WERI-Rb-1 (cell line): Measurements from ENCODE around the gene C1QTNF12.

Source experiments
- DNase-seq: peaks from one replicate; pipeline ENCODE4 v3.0.0-alpha.2; 2020
- H3K27ac ChIP-seq: fragments of 250-450 bp; sonication (Bioruptor Pico); 2 replicates; pipeline ENCODE4 v1.5.1; 2020; ENCODE audit warnings: mild to moderate bottlenecking, moderate library complexity
- H3K27me3 ChIP-seq: fragments of 250-450 bp; sonication (Bioruptor Pico); 2 replicates; pipeline ENCODE4 v1.5.1; 2021; ENCODE audit warnings: mild to moderate bottlenecking, low read depth, moderate library complexity; ENCODE audit not compliant: insufficient read depth, severe bottlenecking
- H3K36me3 ChIP-seq: fragments of 250-450 bp; sonication (Bioruptor Pico); 2 replicates; pipeline ENCODE4 v1.5.1; 2020; ENCODE audit warnings: mild to moderate bottlenecking, moderate library complexity
- H3K4me3 ChIP-seq: 2 replicates; pipeline ENCODE4 v1.5.1; 2011; ENCODE audit warnings: low read depth, mild to moderate bottlenecking, control low read depth, low read length
- H3K9me3 ChIP-seq: fragments of 250-450 bp; sonication (Bioruptor Pico); 2 replicates; pipeline ENCODE4 v1.5.1; 2021; ENCODE audit warnings: mild to moderate bottlenecking, moderate library complexity; ENCODE audit not compliant: severe bottlenecking
- CTCF ChIP-seq: IDR thresholded peaks from 2 replicates; pipeline ENCODE4 v1.5.1; 2011; ENCODE audit warnings: low read depth, mild to moderate bottlenecking, control low read depth, inconsistent platforms, low read length

C1QTNF12 gene

GRCh38 chr1:1242461-1243265, 3.9 kb downstream of the C1QTNF12 start:
- Histone ChIP-seq H3K9me3 (no peaks in the 10 kb centered on the region), H3K27ac (no peak overlapping the region), H3K4me3 (no peak overlapping the region), H3K36me3 (no peaks in the 10 kb centered on the region), H3K27me3 (no peaks in the 10 kb centered on the region)
- no peak for DNase-seq
- TF ChIP-seq CTCF, result no peak

- H3K27ac ChIP-seq, result no peak overlapping the region
- no peaks in the 10 kb centered on the region for H3K27me3 ChIP-seq
Observed at GRCh38 chr1:1241588-1242219, 4.8 kb downstream of the C1QTNF12 start.

GRCh38 chr1:1240822-1241587, 5.5 kb downstream of the C1QTNF12 start:
- no peak for TF ChIP-seq CTCF

More at GRCh38 chr1:1241588-1242219, 4.8 kb downstream of the C1QTNF12 start:
- Histone ChIP-seq H3K36me3 (no peaks in the 10 kb centered on the region), H3K9me3 (no peaks in the 10 kb centered on the region), H3K4me3 (no peak overlapping the region)
- DNase-seq, result no peak
- no peak for TF ChIP-seq CTCF

GRCh38 chr1:1240348-1240732, 6.2 kb downstream of the C1QTNF12 start:
- no peak overlapping the region for H3K27ac ChIP-seq
- no peaks in the 10 kb centered on the region; the same call in 1 of the 2 replicates for H3K36me3 ChIP-seq
- H3K9me3 ChIP-seq, result no peaks in the 10 kb centered on the region
- no peak for DNase-seq
- no peak overlapping the region for H3K4me3 ChIP-seq
- TF ChIP-seq CTCF, result no peak
- H3K27me3 ChIP-seq, result no peaks in the 10 kb centered on the region

More at GRCh38 chr1:1240822-1241587, 5.5 kb downstream of the C1QTNF12 start:
- no peak for DNase-seq
- Histone ChIP-seq H3K9me3 (no peaks in the 10 kb centered on the region), H3K27ac (no peak overlapping the region), H3K27me3 (no peaks in the 10 kb centered on the region), H3K4me3 (no peak overlapping the region), H3K36me3 (no peaks in the 10 kb centered on the region)

- no peak for TF ChIP-seq CTCF
- Histone ChIP-seq H3K27ac (no peak overlapping the region), H3K4me3 (no peak overlapping the region), H3K9me3 (no peaks in the 10 kb centered on the region), H3K27me3 (no peaks in the 10 kb centered on the region), H3K36me3 (peaks cover under 1% of the 10 kb centered on the region; the same call in 1 of the 2 replicates)
- no peak for DNase-seq
Observed at GRCh38 chr1:1239614-1240347, 6.7 kb downstream of the C1QTNF12 start.
